ENCODE measurements around the gene TEX30.

The TEX30 gene

DNA sequence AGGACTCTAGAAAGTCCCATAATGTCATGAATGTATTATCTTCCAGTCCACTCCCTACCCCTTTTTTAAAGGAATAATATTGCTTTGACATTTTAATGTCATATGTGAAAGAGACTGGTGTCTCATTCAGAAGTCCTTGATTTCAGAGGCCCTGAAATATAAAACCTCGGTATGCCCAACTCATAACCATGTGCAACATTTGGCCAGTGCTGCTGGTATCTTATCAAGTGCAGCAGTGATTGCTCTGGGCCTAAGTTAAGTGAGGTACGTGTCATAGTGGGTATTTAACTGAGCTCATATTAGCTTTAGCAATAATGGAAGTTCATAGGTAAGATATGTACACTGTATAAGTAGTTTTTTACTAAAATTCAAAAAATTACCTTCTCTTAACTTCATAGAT, 14.7 kb downstream of the TEX30 start:
- no peak for DNase-seq (ENCODE audit: low read depth)

GRCh38 chr13:102757006-102757405, 16.6 kb downstream of the TEX30 start:
- H3K4me3 ChIP-seq (ENCODE audit: control insufficient read depth, low read depth, low read length), result no peak overlapping the region
- DNase-seq (ENCODE audit: low read depth), result no peak
- TF ChIP-seq, protein P1, sequence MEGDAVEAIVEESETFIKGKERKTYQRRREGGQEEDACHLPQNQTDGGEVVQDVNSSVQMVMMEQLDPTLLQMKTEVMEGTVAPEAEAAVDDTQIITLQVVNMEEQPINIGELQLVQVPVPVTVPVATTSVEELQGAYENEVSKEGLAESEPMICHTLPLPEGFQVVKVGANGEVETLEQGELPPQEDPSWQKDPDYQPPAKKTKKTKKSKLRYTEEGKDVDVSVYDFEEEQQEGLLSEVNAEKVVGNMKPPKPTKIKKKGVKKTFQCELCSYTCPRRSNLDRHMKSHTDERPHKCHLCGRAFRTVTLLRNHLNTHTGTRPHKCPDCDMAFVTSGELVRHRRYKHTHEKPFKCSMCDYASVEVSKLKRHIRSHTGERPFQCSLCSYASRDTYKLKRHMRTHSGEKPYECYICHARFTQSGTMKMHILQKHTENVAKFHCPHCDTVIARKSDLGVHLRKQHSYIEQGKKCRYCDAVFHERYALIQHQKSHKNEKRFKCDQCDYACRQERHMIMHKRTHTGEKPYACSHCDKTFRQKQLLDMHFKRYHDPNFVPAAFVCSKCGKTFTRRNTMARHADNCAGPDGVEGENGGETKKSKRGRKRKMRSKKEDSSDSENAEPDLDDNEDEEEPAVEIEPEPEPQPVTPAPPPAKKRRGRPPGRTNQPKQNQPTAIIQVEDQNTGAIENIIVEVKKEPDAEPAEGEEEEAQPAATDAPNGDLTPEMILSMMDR (conservative IDR thresholded peaks at IDR 0.05; ENCODE audit: control insufficient read depth, insufficient read depth, low read depth, low read length), result no peak

More for the DNA sequence above, 14.7 kb downstream of the TEX30 start:
- TF ChIP-seq, protein P1 (conservative IDR thresholded peaks at IDR 0.05; ENCODE audit: control insufficient read depth, insufficient read depth, low read depth, low read length), result no peak
- no peak overlapping the region for H3K4me3 ChIP-seq (ENCODE audit: control insufficient read depth, low read depth, low read length)

GRCh38 chr13:102751886-102752285, 21.7 kb downstream of the TEX30 start:
- H3K4me3 ChIP-seq (ENCODE audit: control insufficient read depth, low read depth, low read length), result no peak overlapping the region
- TF ChIP-seq, protein P1 (conservative IDR thresholded peaks at IDR 0.05; ENCODE audit: control insufficient read depth, insufficient read depth, low read depth, low read length), result no peak
- DNase-seq (ENCODE audit: low read depth), result no peak

DNA sequence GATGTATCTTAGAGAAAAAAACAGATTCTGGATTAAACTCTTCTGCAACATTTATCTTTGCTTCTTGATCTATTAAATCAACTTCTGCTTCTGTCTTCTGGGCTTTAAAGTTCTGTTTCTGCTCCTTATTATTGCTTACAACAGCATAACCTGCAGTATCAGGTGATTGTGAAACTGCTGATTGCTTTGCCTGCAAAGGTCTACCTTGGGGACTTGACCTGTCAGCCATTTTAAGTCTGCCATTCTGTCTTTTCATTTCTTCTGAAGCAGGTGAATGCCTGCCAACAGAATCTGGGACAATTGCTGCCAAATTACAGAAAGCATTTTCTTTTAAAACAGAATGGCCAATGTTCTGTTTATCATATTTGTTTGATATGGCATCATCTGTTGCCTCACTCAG, 31.1 kb downstream of the TEX30 start:
- no peak for DNase-seq (ENCODE audit: low read depth)
- TF ChIP-seq, protein P1 (conservative IDR thresholded peaks at IDR 0.05; ENCODE audit: control insufficient read depth, insufficient read depth, low read depth, low read length), result no peak
- no peak overlapping the region for H3K4me3 ChIP-seq (ENCODE audit: control insufficient read depth, low read depth, low read length)

DNA sequence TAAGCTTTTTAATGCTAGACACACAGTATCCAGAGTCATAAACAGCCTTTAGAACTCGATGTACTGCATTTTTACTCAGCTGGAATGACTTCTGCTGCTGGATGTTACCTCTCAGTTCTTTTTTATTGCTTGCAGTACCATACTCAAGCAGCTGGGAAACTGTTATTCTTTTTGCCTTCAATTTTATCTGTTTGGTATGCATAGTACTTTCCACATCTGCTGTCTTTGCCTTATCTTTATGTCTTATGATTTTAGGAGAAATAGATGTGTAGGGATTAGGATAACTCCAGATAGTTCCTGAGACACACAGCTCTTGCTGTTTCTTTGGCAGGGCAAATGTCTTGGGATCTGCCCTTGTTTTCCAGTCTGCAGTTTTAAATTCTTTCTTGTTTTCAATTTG, 31.5 kb downstream of the TEX30 start:
- TF ChIP-seq, protein P1 (conservative IDR thresholded peaks at IDR 0.05; ENCODE audit: control insufficient read depth, insufficient read depth, low read depth, low read length), result no peak
- H3K4me3 ChIP-seq (ENCODE audit: control insufficient read depth, low read depth, low read length), result no peak overlapping the region
- DNase-seq (ENCODE audit: low read depth), result no peak

DNA sequence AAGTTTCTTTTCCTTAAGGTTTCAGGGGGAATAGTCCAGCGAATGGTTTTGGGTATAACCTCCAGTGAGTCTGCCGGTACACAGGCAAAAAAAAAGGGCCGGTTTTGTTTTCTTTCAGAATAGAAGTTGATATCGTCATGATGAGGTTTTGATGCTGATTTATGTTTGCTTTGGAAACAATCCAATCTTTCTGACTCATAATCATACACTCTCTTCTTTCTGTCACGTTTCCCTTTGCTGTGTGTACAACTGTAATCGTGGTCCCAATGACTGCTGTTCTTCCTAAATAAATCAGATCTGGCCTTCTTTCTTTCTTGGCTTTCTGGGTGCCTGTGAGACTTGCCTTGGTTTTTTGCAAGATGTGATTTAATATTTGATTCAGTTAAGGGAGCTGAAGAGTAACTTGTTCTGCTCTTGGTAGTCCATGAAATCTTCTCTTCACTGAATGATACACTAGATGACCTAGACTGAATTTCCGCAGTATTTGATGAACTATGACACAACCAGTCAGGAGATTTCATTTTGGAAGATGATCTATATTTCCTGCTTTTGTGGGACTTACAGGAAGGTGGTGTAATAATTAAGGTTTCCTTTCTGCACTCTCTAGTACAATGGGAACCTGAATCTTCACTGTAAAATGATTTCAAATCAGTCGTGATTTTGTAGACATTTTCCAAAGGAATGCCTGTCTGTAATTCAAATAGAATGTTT, 43.9 kb downstream of the TEX30 start:
- peak; percentile 94 for DNase-seq (ENCODE audit: low read depth)
- peak overlapping the region; percentile 13 for H3K4me3 ChIP-seq (ENCODE audit: control insufficient read depth, low read depth, low read length)

More for the DNA sequence above, 43.9 kb downstream of the TEX30 start:
- TF ChIP-seq, protein P1 (conservative IDR thresholded peaks at IDR 0.05; ENCODE audit: control insufficient read depth, insufficient read depth, low read depth, low read length), result no peak

Measured in fibroblast of mammary gland (primary cell).